HG03039 (cell line): ENCODE results near the gene MORN1.

Source experiments
- ATAC-seq: cut with Tn5 transposase; IDR thresholded peaks from one replicate; pipeline ENCODE4 v1.9.1; 2021; ENCODE audit warnings: mild to moderate bottlenecking, moderate library complexity; ENCODE audit not compliant: unreplicated experiment

MORN1 gene

DNA sequence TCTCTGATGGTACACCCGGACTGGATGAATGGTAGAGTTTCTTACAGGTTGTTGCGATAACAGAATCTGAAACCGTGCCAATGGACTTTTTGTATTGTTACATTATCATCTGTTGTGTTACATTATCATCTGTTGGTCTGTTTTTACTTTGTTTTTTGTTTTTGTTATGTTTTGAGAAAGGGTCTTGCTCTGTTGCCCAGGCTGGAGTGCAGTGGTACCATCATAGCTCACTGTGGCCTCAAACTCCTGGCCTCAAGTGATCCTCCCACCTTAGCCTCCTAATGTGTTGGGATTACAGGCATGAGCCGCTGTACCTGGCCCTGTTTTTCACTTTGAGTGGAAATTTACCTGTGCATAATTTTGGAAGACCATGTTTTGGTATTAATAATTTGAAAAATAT lies 31.2 kb upstream of the MORN1 start:
- no peak for ATAC-seq

DNA sequence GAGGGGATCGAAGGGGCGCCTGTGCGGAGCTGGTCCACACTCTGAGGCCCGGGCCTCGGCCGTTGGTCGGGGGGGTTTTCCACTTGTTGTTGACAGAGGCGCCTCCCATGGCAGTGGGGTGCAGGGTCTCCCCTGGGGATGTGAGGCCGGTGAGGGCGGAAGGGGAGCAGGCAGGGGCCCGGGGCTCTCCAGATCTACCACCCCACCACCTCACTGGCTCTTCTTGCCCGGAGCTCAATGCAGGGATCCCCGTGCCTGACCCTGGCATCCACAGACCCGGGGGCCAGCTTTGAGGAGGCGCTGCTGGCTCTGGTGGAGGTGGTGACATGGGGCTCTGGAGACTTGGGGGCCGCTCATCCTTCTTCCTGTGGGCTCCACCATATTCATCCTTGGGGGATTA lies 28.1 kb upstream of the MORN1 start:
- ATAC-seq = no peak

DNA sequence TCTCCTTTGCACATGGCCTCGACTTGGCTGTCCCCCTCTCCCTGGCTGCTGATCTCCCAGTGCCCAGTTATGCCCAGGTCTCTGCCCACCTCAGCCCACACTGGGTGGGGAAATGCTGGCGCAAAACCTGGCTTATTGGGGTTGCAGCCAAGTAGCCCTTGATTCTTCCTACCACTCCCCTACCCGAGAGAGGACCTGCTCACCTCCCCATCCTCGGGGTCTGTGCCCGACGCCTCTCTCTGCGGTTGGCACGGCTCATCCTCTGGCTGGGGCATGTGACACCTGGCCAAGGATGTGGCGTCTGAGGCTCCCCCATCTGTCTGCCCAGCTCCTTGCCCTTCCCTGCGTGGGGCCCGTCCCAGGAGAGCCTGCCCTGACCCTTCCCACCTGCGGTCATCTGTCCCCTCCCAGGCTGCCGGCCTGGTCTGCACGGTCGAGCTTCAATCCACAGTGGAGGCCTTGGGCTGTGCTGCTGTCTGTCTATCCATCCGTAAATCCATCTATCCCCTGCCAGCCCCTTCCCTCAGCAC lies 27.5 kb upstream of the MORN1 start:
- no peak for ATAC-seq

DNA sequence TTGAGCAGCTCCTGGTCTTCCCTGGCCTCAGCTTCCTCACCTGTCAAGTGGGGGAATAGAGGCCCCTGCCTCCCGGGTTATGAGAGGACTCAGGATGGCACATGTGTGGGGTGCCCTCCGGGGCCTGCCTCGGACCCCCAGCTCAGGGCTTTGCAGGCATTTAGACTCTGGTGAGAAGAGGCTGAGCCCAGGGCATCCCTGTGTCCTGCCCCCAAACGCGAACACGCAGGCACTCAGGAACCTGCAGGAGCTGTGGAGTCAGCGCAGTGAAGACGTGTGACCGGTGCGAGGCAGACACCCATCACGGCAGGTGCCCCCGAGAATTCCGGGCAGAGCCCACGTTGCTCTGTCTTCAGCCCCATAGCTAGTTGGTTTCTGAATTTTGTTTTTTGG lies 26.5 kb upstream of the MORN1 start:
- ATAC-seq = no peak

DNA sequence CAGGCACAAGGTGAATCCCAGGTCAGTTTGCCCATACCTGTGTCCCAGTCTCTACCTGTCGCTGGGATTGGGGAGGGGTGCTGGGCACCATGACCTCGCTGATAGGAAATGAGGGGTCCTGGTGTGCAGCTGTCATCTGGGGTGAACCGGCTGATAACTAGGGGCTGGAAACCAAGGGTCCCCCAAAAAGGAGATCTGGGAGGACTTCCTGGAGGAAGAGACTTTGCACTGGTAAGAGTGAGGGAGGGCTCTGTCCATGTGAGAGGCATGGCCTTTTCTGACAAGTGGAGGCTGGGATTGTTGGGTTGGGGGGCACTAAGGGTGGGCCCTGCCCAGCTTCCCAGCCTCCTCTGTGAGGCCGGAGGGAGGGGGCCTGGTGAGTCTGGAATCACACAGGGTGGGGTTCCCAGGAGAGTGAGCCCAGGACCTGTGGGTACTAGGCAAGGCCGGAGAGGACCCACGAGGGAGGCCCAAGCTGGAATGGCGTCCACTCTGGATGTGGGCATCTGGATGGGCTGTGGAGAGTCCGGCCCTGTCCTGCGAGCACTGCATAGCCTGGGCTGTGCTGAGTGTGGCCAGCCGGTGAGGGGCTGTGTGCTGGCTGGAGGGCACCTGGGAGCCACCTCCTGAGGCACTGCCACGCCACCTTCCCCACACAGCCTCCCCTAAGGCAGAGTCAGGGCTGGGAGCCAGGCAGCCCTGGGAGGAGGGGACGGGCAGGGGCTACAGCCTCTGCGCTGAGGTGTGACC lies 25.9 kb upstream of the MORN1 start:
- no peak for ATAC-seq

DNA sequence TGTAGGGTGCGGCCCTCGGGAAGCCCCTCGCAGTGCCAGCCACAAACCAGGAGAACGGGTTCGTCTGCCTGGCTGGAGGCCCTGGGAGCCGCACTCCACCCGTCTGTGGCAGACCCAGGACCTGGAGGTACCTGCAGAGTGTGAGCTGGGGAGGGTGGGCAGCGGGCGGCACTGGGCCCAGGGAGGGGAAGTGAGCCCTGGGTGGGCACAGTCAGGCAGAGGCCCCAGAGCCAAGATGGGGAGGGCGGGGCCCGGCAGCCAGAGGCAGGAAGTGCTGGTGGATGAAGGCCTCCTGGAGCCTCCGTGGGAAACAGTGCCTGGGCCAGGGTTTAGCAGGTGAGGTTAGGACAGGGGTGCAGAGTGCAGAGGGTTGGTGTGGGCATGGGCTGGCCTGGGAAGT lies 25.0 kb upstream of the MORN1 start:
- no peak for ATAC-seq

DNA sequence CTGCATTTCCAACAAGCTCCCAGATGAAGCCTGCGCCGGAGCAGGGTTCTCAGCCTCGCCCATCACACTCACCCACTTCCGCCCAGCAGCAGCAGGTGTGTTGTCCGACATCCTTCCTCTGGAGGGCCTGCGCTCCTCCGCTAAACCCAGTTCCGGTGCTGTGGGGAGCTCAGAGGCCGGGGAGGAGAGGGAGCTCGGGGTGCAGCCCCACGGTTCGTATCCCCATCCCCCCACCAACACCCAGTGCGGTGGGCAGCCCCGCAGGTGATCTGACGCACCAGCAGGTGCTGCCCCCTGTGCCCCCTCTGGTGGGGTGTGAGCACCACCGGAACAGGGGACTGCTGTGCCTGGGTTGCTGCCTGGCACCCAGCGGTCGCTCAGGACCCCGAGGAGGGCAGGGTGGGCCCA lies 24.5 kb upstream of the MORN1 start:
- no peak for ATAC-seq

DNA sequence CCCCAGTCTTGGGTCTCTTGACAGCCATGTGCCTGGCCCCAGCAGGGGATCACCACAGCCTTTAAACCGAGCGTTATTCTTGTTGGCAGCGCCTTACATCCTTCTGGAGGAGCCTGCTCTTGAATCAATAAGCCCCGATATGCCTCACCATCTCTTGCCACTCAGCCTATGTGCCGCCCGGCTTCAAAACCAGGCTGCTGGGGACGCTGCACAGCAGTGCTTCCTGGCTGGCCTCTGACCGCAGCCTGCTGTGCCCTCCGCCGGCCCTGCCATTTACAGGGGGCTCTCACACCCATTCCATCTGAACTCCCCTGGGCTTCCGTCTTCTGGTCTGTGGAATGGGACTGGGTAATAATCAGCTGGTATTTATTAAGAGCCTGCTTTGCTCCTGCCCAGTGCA lies 24.0 kb upstream of the MORN1 start:
- no peak for ATAC-seq

DNA sequence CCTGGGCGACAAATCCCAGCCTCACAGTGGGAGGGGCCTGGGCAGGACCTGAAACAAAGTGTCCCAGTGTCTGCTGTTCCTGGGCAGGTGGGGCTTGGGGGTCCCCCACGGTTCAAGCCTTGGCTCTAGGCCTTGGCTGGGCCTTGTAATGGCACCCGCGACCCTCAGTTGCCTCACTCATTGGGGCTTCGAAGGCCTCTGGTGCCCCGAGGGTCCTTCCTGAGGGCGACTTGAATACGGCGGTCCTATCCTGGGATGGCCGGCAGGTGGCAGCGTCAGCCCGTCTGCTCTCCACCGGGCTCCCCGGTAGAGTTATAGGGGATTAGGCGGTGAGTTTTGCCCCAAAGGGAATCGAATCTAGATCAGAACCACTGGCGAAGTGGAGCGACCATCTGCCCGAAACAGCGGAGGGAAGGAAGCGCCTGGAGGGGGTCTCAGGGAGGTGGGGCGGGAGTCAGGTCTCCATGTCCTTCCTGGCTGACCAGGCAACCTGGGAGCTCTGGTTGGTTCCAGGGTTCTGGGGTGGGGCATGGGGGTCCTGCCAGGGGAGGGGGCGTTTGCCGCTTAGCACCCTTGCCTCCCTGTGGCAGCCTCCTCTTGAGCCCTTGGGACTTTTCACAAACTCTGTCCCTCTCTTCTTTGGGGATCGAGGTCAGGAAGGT lies 23.1 kb upstream of the MORN1 start:
- ATAC-seq = no peak

DNA sequence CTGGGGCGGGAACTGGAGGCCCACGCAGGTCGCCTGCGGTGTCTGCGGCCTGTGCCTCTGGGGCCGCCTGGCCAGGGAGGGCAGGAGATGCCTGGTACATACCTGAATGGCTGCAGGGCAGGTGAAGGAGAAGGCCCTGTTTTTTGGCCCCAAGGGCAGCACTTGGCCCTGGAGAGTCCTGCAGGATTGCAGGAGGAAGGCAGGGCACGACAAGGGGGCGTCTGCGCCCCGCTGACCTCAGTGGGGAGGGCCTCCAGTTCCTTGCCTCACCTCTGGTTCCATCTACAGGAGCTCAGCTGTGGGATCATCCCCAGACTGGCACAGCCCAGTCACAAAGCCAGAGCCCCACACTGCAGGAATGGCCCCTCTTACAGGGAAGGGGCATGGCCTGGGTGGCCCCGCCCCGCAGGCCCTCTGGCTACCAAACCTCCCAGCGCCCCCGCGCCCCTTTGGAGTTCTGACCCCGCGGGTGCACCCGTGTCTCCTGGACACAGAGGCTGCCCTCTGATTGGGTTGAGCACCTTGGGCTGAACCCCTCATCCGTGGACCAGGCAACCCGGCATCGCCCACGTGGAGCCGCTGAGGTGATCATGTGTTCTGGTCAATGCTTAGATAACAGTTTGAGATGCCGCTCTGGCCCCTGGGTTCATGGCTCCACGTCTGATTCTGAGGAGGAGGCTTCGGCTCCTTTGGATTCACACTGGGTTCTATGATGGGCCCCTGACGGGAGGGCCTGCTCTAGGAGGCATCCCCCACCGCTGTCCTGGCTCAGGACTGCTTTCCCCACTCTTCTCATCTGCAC lies 22.3 kb upstream of the MORN1 start:
- ATAC-seq = no peak

DNA sequence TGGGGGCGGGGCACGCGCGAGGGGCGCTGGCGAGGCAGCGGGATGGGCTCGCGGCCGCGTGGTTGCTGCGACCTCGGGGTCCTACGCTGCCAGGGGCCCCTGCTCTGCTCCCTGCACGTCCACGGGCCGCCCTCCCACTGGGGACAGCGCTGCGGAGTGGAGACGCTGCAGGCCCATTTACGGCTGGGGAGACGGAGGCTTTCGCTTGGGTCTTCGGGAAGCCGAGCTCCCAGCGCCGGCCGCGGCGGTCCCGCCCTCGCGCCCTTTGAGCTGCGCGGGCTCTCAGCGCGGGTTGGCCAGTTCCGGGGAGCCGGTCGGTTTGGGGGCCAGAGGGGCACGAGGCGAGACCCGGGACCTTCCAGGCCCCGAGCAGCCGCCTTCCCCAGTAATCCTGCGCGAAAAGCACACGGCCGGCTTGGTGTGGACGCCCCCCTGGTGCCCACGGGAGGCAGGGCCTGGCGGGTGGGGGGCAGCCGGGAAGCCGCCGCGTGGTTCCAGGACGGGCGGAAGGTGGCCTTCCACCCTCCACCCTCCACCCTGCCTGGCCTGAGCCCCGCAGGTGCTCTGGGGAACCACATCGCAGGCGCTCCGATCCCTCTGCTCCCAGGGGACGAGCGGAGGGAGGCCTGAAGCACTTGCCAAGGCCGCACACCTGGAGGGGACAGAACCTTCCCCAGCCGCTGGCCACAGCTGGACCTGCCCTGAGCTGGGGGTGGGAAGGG lies 21.6 kb upstream of the MORN1 start:
- ATAC-seq = peak; percentile 12

DNA sequence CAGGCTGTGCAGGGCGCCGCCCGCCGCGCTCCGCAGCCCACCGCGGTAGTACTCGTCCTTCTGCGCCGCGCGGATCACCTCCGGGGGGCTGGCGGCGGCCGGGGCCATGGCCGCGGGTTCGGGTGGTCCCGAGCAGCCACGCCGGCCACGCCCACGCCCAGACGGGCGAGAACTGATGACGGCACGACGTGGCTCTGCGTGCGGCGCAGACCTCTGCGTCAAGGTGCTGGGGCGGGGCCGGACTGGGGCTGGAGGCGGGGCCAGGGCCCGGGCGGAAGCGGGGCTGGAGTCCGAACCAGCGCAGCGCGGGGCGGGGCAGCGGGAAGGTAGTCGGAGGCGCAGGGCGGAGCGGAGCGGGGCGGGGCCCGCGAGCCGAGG lies 21.0 kb upstream of the MORN1 start, which contains the start of gene PEX10:
Gene PEX10 (minus strand): TSS at position 170 of the 378 bp plus-strand sequence. CDS start 62 bp downstream, at position 108.
- ATAC-seq = peak; percentile 77

DNA sequence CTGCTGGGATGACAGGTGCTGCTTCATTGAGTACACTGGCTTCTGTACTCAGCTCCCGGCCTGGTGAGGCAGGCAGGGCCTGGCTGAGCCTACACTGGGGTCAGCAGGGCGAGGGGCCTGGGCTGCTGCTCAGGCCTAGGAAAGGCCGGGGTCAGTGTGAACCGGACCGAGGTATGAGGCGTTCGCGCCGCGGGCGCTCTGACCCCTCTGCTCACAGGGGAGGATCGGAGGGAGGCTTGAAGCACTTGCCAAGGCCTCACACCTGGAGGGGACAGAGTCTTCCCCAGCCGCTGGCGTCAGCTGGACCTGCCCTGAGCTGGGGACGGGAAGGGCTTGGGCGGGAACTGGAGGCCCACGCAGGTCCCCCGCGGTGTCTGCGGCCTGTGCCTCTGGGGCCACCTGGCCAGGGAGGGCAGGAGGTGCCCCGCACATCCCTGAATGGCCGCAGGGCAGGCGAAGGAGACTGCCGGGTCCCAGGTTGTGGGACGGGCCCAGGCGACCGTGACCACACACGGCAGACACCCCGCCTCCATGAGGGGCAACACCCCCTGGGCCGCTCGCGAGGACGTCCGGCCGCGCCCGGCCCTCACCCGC lies 20.5 kb upstream of the MORN1 start:
- peak; percentile 16 for ATAC-seq

DNA sequence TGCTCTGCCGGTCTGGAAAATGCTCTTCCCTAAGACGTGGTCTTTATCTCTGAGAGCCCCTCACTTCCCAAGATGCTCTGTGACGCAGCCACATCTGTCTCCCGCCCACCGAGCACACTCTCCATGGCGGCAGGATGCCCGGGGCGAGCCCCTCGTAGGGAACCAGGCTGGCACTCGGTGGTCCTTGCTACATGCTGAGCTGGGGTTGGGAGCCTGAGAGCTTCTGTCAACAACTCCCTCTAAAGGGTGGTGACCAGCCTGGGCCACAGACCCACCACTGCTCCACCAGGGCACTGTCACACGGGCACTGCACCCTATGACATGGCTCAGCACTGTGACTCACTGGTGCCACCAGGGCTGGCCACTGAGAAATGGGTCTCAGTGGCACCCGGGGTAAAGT lies 18.4 kb upstream of the MORN1 start:
- ATAC-seq = no peak

DNA sequence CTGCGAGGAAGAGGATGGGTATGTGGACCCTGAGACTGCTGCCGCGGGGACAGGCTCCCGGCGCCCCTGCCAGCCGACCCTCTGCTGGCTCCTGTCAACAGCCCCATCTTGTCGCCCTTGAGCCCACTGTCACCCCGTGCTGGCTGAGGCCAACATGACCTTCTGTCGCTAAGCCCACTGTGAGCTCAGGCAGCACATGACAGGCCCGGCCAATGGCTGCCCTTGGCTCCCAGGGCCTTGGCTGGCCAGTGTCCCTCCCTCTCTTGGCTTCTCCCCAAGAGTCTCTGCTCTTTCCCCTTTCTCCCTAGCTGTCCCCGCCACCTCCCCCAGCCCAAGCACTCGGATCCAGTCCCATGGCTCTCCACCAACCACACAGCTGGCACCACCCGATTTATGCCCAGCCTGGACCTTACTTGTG lies 17.5 kb upstream of the MORN1 start:
- ATAC-seq = no peak

DNA sequence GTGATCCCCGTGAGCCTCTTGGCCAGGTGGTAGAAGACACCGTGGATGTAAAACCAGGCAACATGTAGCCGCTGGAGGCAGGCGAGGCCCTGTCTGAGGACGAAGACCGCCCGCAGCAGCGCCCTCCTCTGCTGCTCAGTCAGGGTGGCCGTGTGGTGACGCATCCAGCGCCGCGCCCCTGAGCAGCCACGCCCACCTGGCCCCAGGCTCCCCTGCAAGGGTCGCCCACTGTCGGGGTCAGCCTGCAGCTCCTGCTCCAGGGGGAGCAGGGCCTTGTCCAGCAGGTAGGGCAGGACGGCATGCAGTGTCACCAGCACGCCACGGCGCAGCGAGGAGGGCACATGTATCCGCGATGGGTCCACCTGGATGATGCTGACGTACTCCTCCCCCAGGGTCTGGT lies 17.1 kb upstream of the MORN1 start:
- ATAC-seq = no peak

DNA sequence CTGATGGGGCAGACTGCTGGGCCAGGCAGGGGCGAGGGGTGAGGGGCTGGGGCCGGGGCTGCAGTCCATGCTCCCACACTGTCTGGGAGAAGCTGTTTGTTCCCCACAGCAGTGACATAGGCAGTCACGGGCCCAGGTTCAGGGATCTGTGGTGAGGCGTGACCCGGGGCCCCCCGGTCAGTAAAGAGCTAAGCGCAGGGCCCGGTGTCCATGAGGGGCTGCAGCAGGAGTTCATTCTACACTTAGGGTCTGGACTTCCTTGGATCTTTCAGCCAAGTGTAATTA lies 16.6 kb upstream of the MORN1 start:
- ATAC-seq = no peak

DNA sequence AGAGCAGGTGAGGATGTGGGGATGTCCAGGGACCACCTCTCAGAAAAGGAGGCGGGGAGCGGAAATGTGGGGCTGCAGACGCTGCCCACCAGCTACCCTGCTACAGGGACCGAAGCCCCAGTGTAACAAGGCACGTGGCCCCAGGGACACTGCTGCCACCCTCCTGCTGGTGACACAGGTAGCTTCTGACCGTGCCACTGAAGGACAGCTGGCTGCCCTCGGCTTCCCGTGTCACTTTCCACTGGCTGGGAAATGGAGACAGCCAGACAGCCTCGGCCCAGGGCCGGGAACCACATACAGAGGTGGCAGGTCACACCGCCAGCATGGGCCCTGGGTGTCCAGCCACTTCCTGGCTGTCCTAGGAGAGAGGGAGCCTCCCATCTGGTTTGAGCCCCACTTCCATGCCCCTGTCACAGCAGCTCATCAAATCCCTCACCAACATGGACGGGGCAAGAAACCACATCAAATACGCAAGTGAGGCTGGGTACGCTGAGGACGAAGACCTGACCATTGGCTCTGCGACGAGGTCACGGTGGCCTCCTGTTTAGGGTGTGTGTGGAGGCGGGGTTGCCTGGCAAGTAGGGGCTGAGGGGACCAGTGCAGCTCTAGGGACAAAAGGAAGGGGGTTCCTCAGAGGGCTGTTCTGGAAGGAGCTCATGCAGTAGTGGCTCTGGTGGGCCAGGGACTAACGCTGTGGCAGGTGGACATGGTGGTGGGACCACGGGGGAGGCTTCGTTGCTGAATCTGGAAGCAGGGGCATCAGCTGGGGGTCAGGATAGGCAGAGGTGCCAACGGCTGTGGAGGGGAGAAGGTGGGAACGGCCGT lies 16.0 kb upstream of the MORN1 start:
- ATAC-seq = no peak

DNA sequence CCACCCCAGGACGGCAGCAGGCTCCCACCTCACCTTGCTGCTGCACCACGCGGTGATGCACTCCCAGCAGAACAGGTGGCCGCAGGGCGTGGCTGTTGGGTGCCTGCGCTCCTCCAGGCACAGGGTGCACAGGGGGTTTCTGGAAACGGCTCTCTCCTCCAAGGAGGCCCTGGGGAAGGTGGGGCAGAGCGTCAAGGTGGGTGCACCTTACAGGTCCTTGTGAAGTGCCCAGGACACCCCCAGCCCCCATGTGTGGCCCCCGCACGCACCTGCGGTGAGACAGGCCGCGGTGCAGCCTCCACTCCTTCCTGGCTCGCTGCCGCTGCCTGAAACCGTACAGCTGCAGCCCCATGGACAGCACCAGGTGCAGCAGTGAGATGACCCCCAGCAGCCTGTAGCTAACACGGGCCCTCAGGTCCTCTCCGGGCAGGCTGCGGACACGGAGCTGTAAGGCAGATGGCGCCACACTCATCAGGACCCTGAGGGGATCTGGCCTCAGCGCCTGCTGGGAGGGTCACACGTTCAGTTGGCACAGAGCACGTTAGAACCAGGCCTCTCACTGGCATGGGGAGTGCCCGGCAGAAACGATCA lies 15.2 kb upstream of the MORN1 start:
- no peak for ATAC-seq
